Activated T-helper 1 cell treated with anti-CD3 and anti-CD28 coated beads, Interleukin-2, amount 50 U/mL, for 16 hours (primary cell): ENCODE measurements around the gene GGT7.
A peak's percentile ranks its signal among the peaks of the same experiment; 100 is the strongest.
"Not testable (repeated sequence)": the region's sequence is repeated elsewhere in the genome, so short reads cannot be mapped to it uniquely, and the experiment has no call there.

ENCODE experiments used
- DNase-seq, 2 donors: peaks; one replicate each; pipeline ENCODE4 v3.0.0-alpha.2; 2020; ENCODE audit warnings: low read depth in 1 of 2, low spot score in 1 of 2

Gene GGT7

GRCh38 chr20:34849778-34850177, 22.9 kb downstream of the GGT7 start:
- no peak for DNase-seq

- no peak for DNase-seq
Observed at GRCh38 chr20:34848597-34848996, 24.1 kb downstream of the GGT7 start.

GRCh38 chr20:34843421-34843820, 29.2 kb downstream of the GGT7 start:
- DNase-seq = no peak

- no peak for DNase-seq
Observed at GRCh38 chr20:34842143-34842542, 30.5 kb downstream of the GGT7 start.

GRCh38 chr20:34834459-34834893, 38.2 kb downstream of the GGT7 start:
- DNase-seq = no peak

- DNase-seq = no peak
Observed at GRCh38 chr20:34831936-34832335, 40.7 kb downstream of the GGT7 start.

GRCh38 chr20:34829191-34829590, 43.5 kb downstream of the GGT7 start:
- DNase-seq = no peak

GRCh38 chr20:34825530-34826362, 46.9 kb downstream of the GGT7 start, which contains the start of gene NCOA6:
Gene NCOA6 (minus strand): TSS chr20:34825651. CDS start chr20:34782355, 43,296 bp downstream.
- peak; percentile 75 to 79 for DNase-seq

GRCh38 chr20:34824806-34825529, 47.7 kb downstream of the GGT7 start:
- peak; percentile 43 to 53 for DNase-seq

GRCh38 chr20:34824452-34824805, 48.2 kb downstream of the GGT7 start:
- peak; percentile 36 to 55 for DNase-seq

GRCh38 chr20:34824026-34824425, 48.6 kb downstream of the GGT7 start:
- DNase-seq = no peak

- DNase-seq = no peak
Observed at GRCh38 chr20:34820805-34821578, 51.7 kb downstream of the GGT7 start.

- no peak for DNase-seq
Observed at GRCh38 chr20:34817801-34818200, 54.9 kb downstream of the GGT7 start.

- no peak for DNase-seq
Observed at GRCh38 chr20:34817072-34817471, 55.6 kb downstream of the GGT7 start.

GRCh38 chr20:34815636-34816035, 57.0 kb downstream of the GGT7 start:
- DNase-seq = no peak

GRCh38 chr20:34808583-34808982, 64.1 kb downstream of the GGT7 start:
- no peak for DNase-seq

- DNase-seq = not testable (repeated sequence)
Observed at GRCh38 chr20:34807944-34808465, 64.7 kb downstream of the GGT7 start.

- DNase-seq = no peak
Observed at GRCh38 chr20:34806255-34806654, 66.4 kb downstream of the GGT7 start.

- DNase-seq = no peak
Observed at GRCh38 chr20:34798871-34799270, 73.8 kb downstream of the GGT7 start.

- no peak for DNase-seq
Observed at GRCh38 chr20:34798328-34798727, 74.3 kb downstream of the GGT7 start.
